Measurements from ENCODE around the gene KNTC1. TPM values are rescaled to one million over a fixed set of nuclear protein-coding genes. Genes with fewer than 3 reads are reported as not detected.
"Not testable (repeated sequence)": the region's sequence is repeated elsewhere in the genome, so short reads cannot be mapped to it uniquely, and the experiment has no call there.

The KNTC1 gene
- total and polyA plus RNA-seq, 8 donors, result 2.4 to 47.0 (median 14.1) TPM

DNA sequence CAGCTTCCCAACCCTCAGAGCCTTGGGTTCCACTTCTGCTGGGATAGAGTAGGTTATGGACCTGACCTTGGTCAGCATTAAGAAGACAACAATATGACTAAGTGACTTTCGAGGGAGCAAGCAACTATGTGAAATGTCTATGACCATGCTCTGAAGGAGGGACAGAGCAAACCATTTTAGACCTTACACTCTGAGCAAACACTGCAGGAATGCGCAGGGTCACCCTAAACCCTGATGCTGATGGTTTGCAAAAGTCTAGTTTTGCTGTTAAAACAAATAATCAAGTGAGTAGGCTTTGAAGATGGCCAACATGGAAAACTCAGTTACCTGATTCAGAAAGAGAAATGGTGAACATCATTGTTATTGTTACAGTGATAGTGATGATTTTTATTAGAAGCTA, 35.1 kb upstream of the KNTC1 start:
- TF ChIP-seq, protein P1, sequence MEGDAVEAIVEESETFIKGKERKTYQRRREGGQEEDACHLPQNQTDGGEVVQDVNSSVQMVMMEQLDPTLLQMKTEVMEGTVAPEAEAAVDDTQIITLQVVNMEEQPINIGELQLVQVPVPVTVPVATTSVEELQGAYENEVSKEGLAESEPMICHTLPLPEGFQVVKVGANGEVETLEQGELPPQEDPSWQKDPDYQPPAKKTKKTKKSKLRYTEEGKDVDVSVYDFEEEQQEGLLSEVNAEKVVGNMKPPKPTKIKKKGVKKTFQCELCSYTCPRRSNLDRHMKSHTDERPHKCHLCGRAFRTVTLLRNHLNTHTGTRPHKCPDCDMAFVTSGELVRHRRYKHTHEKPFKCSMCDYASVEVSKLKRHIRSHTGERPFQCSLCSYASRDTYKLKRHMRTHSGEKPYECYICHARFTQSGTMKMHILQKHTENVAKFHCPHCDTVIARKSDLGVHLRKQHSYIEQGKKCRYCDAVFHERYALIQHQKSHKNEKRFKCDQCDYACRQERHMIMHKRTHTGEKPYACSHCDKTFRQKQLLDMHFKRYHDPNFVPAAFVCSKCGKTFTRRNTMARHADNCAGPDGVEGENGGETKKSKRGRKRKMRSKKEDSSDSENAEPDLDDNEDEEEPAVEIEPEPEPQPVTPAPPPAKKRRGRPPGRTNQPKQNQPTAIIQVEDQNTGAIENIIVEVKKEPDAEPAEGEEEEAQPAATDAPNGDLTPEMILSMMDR (IDR thresholded peaks at IDR 0.05), result no peak
- TF ChIP-seq POLR2AphosphoS5 (IDR thresholded peaks at IDR 0.05), result no peak
- TF ChIP-seq EP300 (IDR thresholded peaks at IDR 0.05), result no peak
- TF ChIP-seq POLR2A (IDR thresholded peaks at IDR 0.05), result no peak
- WGBS, 5 donors, result 89 to 100% (median 94%) methylated on average over 2 of the region's 2 CpGs
- Histone ChIP-seq H3K4me1 (peaks cover 0 to 32% (median 17%) of the 10 kb centered on the region in 4 donors), H3K9me3 (no peaks in the 10 kb centered on the region), H3K27ac (no peak overlapping the region), H3K27me3 (no peaks in the 10 kb centered on the region), H3K36me3 (peaks cover 33 to 97% (median 92%) of the 10 kb centered on the region in 4 donors), H3K4me3 (no peak overlapping the region)
- intact Hi-C loops (cut with DNase I; ENCODE audit: low total_unique reads), result no loop called here
- no peak for DNase-seq

GRCh38 chr12:122493222-122493621, 33.8 kb upstream of the KNTC1 start:
- DNase-seq; intact Hi-C loops (cut with DNase I; ENCODE audit: low total_unique reads); H3K27me3 ChIP-seq; H3K4me3 ChIP-seq; H3K27ac ChIP-seq; H3K9me3 ChIP-seq: not testable (repeated sequence)
- 72 to 96% (median 81%) methylated on average over 6 of the region's 6 CpGs for WGBS, 5 donors
- H3K36me3 ChIP-seq, result peaks cover 21 to 89% (median 81%) of the 10 kb centered on the region in 4 donors
- H3K4me1 ChIP-seq, result peaks cover 4 to 43% (median 28%) of the 10 kb centered on the region in 4 donors

GRCh38 chr12:122495258-122495657, 31.8 kb upstream of the KNTC1 start:
- Histone ChIP-seq H3K9me3 (no peaks in the 10 kb centered on the region), H3K36me3 (peaks cover 10 to 68% (median 61%) of the 10 kb centered on the region in 4 donors), H3K4me1 (peaks cover 18 to 51% (median 36%) of the 10 kb centered on the region in 4 donors), H3K4me3 (no peak overlapping the region), H3K27me3 (no peaks in the 10 kb centered on the region), H3K27ac (no peak overlapping the region)
- intact Hi-C loops (cut with DNase I; ENCODE audit: low total_unique reads), result no loop called here
- DNase-seq, result no peak
- TF ChIP-seq POLR2AphosphoS5 (IDR thresholded peaks at IDR 0.05) (no peak), POLR2A (IDR thresholded peaks at IDR 0.05) (no peak), EP300 (IDR thresholded peaks at IDR 0.05) (no peak)
- TF ChIP-seq, protein P1 (IDR thresholded peaks at IDR 0.05), result no peak
- 70 to 93% (median 87%) methylated on average over 7 of the region's 7 CpGs for WGBS, 5 donors

- H3K4me1 ChIP-seq, result peaks cover 23 to 50% (median 40%) of the 10 kb centered on the region in 4 donors
- intact Hi-C loops (cut with DNase I; ENCODE audit: low total_unique reads), result no loop called here
- WGBS, 5 donors, result 0 to 2% (median 0%) methylated on average over 16 to 47 of the region's 47 CpGs
- H3K36me3 ChIP-seq, result peaks cover 9 to 46% (median 42%) of the 10 kb centered on the region in 4 donors
- DNase-seq, result peak; percentile 54 to 87
- H3K27ac ChIP-seq, result peak overlapping the region; percentile 93 to 100 (median 99)
- peak in 1 of 3 donors; percentile 19 for TF ChIP-seq POLR2AphosphoS5 (IDR thresholded peaks at IDR 0.05)
- TF ChIP-seq, protein P1 (IDR thresholded peaks at IDR 0.05), result no peak
- no peaks in the 10 kb centered on the region for H3K9me3 ChIP-seq
- H3K27me3 ChIP-seq, result no peaks in the 10 kb centered on the region
- H3K4me3 ChIP-seq, result peak overlapping the region; percentile 64 to 92 (median 86)
Observed at GRCh38 chr12:122499991-122500684, 26.9 kb upstream of the KNTC1 start.

Data from stomach (tissue), 9 donors.